Ovary (tissue), 3 donors: Measurements from ENCODE around the gene ENTPD7.

Experiments used
- POLR2A ChIP-seq: fragments of 450-650 bp; IDR thresholded peaks from one replicate; pipeline ENCODE4 v1.6.1; 2017; ENCODE audit warnings: antibody characterized with exemption, mild to moderate bottlenecking, moderate library complexity
- TF ChIP-seq, protein P1 (sequence below), 3 donors: fragments of 450-650 bp in 2 of 3; fragments of 200-600 bp in 1 of 3; IDR thresholded peaks; one replicate each; pipeline versions ENCODE4 v1.5.1 to v1.8.0; 2016 to 2022; ENCODE audit warnings: antibody characterized with exemption in 3 of 3, mild to moderate bottlenecking in 1 of 3
- donor health status: DM: no; HTN: no; CAD: no.

DNA sequence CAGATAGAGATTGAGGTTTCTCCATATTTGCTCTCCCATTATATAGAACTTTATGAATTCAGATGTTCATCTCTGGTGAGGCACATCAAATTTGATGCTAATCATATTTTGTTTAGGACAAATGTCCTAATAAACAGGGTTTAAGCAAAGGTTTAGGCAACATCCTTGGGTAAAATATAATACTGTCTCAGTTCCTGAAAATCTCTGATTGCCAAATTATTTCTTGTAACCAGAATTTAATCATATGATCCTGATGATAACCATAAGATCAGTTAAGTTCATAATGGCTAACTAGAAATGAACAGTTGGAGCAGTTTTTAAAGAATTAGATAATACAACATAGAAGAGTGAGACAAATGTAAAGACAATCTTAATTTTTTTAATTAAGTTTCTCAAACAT is 91.3 kb downstream of the ENTPD7 start:
- TF ChIP-seq, protein P1, sequence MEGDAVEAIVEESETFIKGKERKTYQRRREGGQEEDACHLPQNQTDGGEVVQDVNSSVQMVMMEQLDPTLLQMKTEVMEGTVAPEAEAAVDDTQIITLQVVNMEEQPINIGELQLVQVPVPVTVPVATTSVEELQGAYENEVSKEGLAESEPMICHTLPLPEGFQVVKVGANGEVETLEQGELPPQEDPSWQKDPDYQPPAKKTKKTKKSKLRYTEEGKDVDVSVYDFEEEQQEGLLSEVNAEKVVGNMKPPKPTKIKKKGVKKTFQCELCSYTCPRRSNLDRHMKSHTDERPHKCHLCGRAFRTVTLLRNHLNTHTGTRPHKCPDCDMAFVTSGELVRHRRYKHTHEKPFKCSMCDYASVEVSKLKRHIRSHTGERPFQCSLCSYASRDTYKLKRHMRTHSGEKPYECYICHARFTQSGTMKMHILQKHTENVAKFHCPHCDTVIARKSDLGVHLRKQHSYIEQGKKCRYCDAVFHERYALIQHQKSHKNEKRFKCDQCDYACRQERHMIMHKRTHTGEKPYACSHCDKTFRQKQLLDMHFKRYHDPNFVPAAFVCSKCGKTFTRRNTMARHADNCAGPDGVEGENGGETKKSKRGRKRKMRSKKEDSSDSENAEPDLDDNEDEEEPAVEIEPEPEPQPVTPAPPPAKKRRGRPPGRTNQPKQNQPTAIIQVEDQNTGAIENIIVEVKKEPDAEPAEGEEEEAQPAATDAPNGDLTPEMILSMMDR (IDR thresholded peaks at IDR 0.05): no peak
- TF ChIP-seq POLR2A: no peak
